Measurements from ENCODE around the gene ARHGAP11A. TPM values are rescaled to one million over a fixed set of nuclear protein-coding genes. Genes with fewer than 3 reads are reported as not detected.
A peak's percentile ranks its signal among the peaks of the same experiment; 100 is the strongest.

Gene ARHGAP11A
- total RNA-seq, 1 donor from 2014 or later, result 7.7 TPM

DNA sequence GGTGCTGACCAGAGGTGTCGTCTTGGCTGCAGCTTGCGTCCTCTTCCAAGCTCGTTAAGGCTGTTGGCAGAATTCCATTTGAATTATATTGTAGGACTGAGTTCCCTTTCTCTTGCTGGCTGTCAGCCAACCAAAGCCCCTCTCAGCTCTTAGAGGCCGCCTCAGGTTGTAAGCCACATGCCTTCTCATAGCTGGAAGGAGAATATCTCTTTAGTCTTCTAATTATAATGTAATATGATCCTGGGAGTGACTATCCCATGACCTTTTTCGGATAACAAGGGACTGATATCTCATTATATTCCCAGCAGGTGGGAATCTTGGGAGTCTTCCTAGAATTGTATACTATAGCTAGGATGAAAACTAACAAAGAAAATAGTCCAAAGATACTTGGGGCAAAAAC, 31.0 kb downstream of the ARHGAP11A start:
- Histone ChIP-seq H3K36me3 (ENCODE audit: control insufficient read depth, insufficient read depth, low read length) (no peaks in the 10 kb centered on the region), H3K27me3 (ENCODE audit: control insufficient read depth, insufficient read depth, low read length) (no peaks in the 10 kb centered on the region), H3K4me3 (ENCODE audit: low read depth, low read length) (no peak overlapping the region)
- no peak for DNase-seq (ENCODE audit: low read depth)
- TF ChIP-seq, protein P1, sequence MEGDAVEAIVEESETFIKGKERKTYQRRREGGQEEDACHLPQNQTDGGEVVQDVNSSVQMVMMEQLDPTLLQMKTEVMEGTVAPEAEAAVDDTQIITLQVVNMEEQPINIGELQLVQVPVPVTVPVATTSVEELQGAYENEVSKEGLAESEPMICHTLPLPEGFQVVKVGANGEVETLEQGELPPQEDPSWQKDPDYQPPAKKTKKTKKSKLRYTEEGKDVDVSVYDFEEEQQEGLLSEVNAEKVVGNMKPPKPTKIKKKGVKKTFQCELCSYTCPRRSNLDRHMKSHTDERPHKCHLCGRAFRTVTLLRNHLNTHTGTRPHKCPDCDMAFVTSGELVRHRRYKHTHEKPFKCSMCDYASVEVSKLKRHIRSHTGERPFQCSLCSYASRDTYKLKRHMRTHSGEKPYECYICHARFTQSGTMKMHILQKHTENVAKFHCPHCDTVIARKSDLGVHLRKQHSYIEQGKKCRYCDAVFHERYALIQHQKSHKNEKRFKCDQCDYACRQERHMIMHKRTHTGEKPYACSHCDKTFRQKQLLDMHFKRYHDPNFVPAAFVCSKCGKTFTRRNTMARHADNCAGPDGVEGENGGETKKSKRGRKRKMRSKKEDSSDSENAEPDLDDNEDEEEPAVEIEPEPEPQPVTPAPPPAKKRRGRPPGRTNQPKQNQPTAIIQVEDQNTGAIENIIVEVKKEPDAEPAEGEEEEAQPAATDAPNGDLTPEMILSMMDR (IDR thresholded peaks at IDR 0.05; ENCODE audit: insufficient read depth, low read length, poor library complexity, severe bottlenecking), result no peak

DNA sequence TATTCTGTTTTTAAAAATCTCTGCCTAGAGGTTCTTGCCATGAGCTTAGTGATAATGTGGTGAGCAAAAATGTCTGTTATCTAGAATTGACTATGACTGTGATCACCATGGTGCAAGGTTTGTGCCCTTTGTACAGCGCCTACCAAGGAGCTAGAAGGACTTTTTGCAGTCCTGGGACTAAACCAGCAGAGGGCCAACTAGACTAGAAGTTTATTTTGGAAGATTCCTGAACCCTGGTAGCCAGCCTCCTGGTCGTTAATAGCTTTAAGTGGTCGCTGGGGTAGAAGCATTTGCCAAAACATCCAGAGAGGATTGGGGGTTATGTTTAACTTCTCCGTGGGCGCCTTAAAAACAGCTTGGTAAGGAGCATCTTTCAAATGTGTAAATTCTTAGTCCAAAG, 34.0 kb downstream of the ARHGAP11A start:
- Histone ChIP-seq H3K4me3 (ENCODE audit: low read depth, low read length) (no peak overlapping the region), H3K36me3 (ENCODE audit: control insufficient read depth, insufficient read depth, low read length) (no peaks in the 10 kb centered on the region), H3K27me3 (ENCODE audit: control insufficient read depth, insufficient read depth, low read length) (no peaks in the 10 kb centered on the region)
- TF ChIP-seq, protein P1 (IDR thresholded peaks at IDR 0.05; ENCODE audit: insufficient read depth, low read length, poor library complexity, severe bottlenecking), result peak; percentile 27
- DNase-seq (ENCODE audit: low read depth), result no peak

DNA sequence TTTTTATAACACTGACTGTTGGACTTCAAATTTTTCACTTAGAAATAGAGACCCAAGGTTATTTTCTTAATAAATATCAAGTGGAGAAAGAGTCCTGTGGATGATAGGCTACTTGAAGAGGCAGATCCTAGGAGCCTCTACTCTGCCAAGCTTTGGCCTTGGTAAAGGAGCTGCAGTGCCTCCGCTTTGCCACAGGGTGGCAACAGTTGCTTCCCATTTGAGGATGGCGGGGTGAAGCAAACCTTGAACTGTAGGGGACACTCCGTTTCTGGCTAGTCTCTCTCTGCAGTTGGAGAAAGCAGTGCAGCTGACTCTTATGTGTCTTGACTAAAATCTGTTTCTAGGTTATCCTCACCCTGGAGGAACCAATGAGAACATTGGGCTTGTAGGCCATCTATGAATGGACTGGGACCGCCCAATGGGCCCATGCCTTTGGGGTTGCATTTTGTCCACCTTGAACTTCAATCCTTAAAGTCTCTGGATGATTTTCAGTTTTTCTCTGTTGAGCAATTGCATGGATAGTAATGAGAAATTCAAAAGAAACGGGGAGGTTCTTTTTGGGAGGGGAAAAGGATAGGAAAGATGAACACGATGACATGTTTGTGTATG, 36.0 kb downstream of the ARHGAP11A start:
- Histone ChIP-seq H3K27me3 (ENCODE audit: control insufficient read depth, insufficient read depth, low read length) (no peaks in the 10 kb centered on the region), H3K36me3 (ENCODE audit: control insufficient read depth, insufficient read depth, low read length) (no peaks in the 10 kb centered on the region), H3K4me3 (ENCODE audit: low read depth, low read length) (no peak overlapping the region)
- peak; percentile 34 for DNase-seq (ENCODE audit: low read depth)
- TF ChIP-seq, protein P1 (IDR thresholded peaks at IDR 0.05; ENCODE audit: insufficient read depth, low read length, poor library complexity, severe bottlenecking), result peak; percentile 90

DNA sequence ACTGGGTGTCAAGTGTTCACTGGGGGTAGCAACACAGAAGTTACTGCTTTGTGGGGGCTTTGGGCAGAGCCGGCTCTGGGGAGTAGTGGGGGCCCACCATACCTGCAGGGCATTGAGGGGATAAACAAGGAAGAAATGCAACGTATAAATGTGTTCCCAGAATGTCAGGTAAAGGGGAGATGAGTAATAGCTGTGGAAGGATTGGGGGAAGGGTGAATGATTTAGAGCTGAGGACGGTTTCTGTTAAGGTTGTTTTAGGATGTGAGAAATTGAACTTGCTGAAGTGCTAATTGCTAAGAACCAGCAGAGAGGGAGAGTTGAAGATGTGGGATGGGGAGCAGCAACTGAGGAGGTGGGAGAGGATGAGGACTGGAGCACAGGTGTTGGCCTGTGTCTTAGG, 36.9 kb downstream of the ARHGAP11A start:
- TF ChIP-seq, protein P1 (IDR thresholded peaks at IDR 0.05; ENCODE audit: insufficient read depth, low read length, poor library complexity, severe bottlenecking), result no peak
- H3K27me3 ChIP-seq (ENCODE audit: control insufficient read depth, insufficient read depth, low read length), result no peaks in the 10 kb centered on the region
- no peaks in the 10 kb centered on the region for H3K36me3 ChIP-seq (ENCODE audit: control insufficient read depth, insufficient read depth, low read length)
- no peak for DNase-seq (ENCODE audit: low read depth)
- no peak overlapping the region for H3K4me3 ChIP-seq (ENCODE audit: low read depth, low read length)

DNA sequence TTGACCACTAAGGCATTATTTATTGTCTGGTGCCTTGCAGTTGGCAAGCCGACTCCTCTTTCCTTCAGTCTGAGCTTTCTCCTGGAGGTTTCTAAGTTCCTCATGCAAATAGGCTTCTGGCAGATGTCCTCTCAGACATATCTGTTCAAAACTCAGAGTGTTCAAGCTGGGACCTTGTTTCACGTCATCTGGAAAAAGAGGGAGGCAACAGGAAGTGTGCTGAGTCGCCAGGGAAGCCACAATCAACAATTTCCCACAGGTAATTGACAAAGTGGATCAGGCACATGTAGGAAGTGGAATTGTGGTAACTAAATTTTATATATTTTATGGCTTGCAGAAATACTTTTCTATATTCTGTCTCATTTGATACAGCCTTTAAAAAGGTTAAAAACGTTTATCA, 40.8 kb downstream of the ARHGAP11A start:
- Histone ChIP-seq H3K27me3 (ENCODE audit: control insufficient read depth, insufficient read depth, low read length) (no peaks in the 10 kb centered on the region), H3K4me3 (ENCODE audit: low read depth, low read length) (no peak overlapping the region), H3K36me3 (ENCODE audit: control insufficient read depth, insufficient read depth, low read length) (no peaks in the 10 kb centered on the region)
- no peak for DNase-seq (ENCODE audit: low read depth)
- TF ChIP-seq, protein P1 (IDR thresholded peaks at IDR 0.05; ENCODE audit: insufficient read depth, low read length, poor library complexity, severe bottlenecking), result no peak

DNA sequence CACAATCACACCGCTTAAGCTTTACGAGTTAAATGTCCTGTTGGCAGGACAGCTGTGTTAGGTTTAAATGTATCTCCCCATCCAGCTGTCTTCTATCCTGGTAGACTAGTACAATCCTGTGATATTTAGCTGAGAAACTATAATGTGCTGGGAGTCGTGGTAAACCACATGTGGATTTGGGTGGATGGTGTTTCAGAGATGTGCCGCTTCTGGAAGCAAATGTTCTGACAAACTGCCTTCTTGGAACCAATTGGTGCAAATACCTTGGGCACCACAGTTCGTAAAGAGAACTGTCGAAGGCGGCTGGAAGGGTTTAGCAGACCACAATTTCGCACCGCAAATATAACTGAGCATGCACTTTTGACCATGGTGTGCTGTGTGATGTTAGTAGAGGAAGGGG, 41.2 kb downstream of the ARHGAP11A start:
- Histone ChIP-seq H3K4me3 (ENCODE audit: low read depth, low read length) (no peak overlapping the region), H3K36me3 (ENCODE audit: control insufficient read depth, insufficient read depth, low read length) (no peaks in the 10 kb centered on the region), H3K27me3 (ENCODE audit: control insufficient read depth, insufficient read depth, low read length) (no peaks in the 10 kb centered on the region)
- TF ChIP-seq, protein P1 (IDR thresholded peaks at IDR 0.05; ENCODE audit: insufficient read depth, low read length, poor library complexity, severe bottlenecking), result no peak
- no peak for DNase-seq (ENCODE audit: low read depth)
